ENCODE results near the gene CPA2. TPM values are rescaled to one million over a fixed set of nuclear protein-coding genes. Genes with fewer than 3 reads are reported as not detected.
A peak's percentile ranks its signal among the peaks of the same experiment; 100 is the strongest.

Gene CPA2
- total and polyA plus RNA-seq, 2 donors from 2014 or later = not detected

GRCh38 chr7:130273081-130273932 lies 6.6 kb downstream of the CPA2 start:
- DNase-seq = peak in 4 of 5 donors; percentile 98 to 99 (median 98)

GRCh38 chr7:130273933-130274255 lies 7.2 kb downstream of the CPA2 start:
- DNase-seq (peak in 4 of 5 donors; percentile 38 to 87 (median 72)), FAIRE-seq (no peak)
- peaks cover 0 to 23% (median 2%) of the 10 kb centered on the region in 3 donors for H3K4me1 ChIP-seq (ENCODE audit: control insufficient read depth in 2 of 3, insufficient read depth in 2 of 3, low read depth in 1 of 3, low read length in 3 of 3)
- TF ChIP-seq, protein P1, sequence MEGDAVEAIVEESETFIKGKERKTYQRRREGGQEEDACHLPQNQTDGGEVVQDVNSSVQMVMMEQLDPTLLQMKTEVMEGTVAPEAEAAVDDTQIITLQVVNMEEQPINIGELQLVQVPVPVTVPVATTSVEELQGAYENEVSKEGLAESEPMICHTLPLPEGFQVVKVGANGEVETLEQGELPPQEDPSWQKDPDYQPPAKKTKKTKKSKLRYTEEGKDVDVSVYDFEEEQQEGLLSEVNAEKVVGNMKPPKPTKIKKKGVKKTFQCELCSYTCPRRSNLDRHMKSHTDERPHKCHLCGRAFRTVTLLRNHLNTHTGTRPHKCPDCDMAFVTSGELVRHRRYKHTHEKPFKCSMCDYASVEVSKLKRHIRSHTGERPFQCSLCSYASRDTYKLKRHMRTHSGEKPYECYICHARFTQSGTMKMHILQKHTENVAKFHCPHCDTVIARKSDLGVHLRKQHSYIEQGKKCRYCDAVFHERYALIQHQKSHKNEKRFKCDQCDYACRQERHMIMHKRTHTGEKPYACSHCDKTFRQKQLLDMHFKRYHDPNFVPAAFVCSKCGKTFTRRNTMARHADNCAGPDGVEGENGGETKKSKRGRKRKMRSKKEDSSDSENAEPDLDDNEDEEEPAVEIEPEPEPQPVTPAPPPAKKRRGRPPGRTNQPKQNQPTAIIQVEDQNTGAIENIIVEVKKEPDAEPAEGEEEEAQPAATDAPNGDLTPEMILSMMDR (IDR thresholded peaks at IDR 0.05; ENCODE audit: borderline replicate concordance, extremely low read depth, insufficient read depth) = no peak
- H3K9me3 ChIP-seq (ENCODE audit: control insufficient read depth in 2 of 3, insufficient read depth in 1 of 3, low read length in 3 of 3) = no peaks in the 10 kb centered on the region
- no peaks in the 10 kb centered on the region for H3K36me3 ChIP-seq (ENCODE audit: control insufficient read depth in 2 of 3, insufficient read depth in 3 of 3, low read length in 3 of 3)
- intact Hi-C loops (cut with DNase I) = no loop called here
- H3K27me3 ChIP-seq (ENCODE audit: control insufficient read depth, insufficient read depth, low read length) = no peaks in the 10 kb centered on the region
- H3K9ac ChIP-seq (ENCODE audit: low read length in 3 of 3) = peak overlapping the region in 1 of 3 donors; percentile 34
- H3K4me3 ChIP-seq (ENCODE audit: low read length in 3 of 3) = peak overlapping the region in 1 of 3 donors; percentile 10
- no peak overlapping the region for H3K27ac ChIP-seq (ENCODE audit: low read depth in 2 of 2, low read length in 2 of 2)

More at GRCh38 chr7:130273081-130273932, 6.6 kb downstream of the CPA2 start:
- Histone ChIP-seq H3K9me3 (ENCODE audit: control insufficient read depth in 2 of 3, insufficient read depth in 1 of 3, low read length in 3 of 3) (no peaks in the 10 kb centered on the region), H3K4me1 (ENCODE audit: control insufficient read depth in 2 of 3, insufficient read depth in 2 of 3, low read depth in 1 of 3, low read length in 3 of 3) (peaks cover 0 to 21% (median 2%) of the 10 kb centered on the region in 3 donors), H3K27me3 (ENCODE audit: control insufficient read depth, insufficient read depth, low read length) (no peaks in the 10 kb centered on the region), H3K4me3 (ENCODE audit: low read length in 3 of 3) (peak overlapping the region in 2 of 3 donors; percentile 51 to 54), H3K27ac (ENCODE audit: low read depth in 2 of 2, low read length in 2 of 2) (no peak overlapping the region), H3K36me3 (ENCODE audit: control insufficient read depth in 2 of 3, insufficient read depth in 3 of 3, low read length in 3 of 3) (no peaks in the 10 kb centered on the region), H3K9ac (ENCODE audit: low read length in 3 of 3) (peak overlapping the region in 1 of 3 donors; percentile 59)
- TF ChIP-seq, protein P1 (IDR thresholded peaks at IDR 0.05; ENCODE audit: borderline replicate concordance, extremely low read depth, insufficient read depth) = no peak
- no peak for FAIRE-seq
- intact Hi-C loops (cut with DNase I) = no loop called here

DNA sequence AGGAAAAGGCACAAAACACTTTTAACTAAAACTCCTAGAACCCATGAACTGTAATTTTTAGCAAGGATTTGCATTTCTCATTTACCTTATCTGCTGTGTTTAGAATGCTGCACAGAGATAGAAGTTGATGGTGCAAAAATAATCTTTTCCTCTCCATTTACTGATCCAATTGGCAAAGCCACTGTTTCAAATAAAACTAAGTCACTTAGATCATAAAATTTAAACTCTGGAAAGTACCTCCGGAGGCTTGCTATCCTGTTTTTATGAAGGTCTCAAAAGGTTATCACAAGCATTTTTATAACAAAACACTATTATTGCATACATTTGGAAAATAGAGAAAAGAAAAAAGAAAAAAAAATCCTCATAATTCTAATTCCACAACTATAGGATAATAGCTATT lies 7.6 kb downstream of the CPA2 start:
- no peak for DNase-seq
- H3K36me3 ChIP-seq (ENCODE audit: control insufficient read depth in 2 of 3, insufficient read depth in 3 of 3, low read length in 3 of 3) = no peaks in the 10 kb centered on the region
- H3K9ac ChIP-seq (ENCODE audit: low read length in 3 of 3) = peak overlapping the region in 1 of 3 donors; percentile 34
- FAIRE-seq = no peak
- peaks cover 0 to 23% (median 2%) of the 10 kb centered on the region in 3 donors for H3K4me1 ChIP-seq (ENCODE audit: control insufficient read depth in 2 of 3, insufficient read depth in 2 of 3, low read depth in 1 of 3, low read length in 3 of 3)
- H3K27me3 ChIP-seq (ENCODE audit: control insufficient read depth, insufficient read depth, low read length) = no peaks in the 10 kb centered on the region
- no peaks in the 10 kb centered on the region for H3K9me3 ChIP-seq (ENCODE audit: control insufficient read depth in 2 of 3, insufficient read depth in 1 of 3, low read length in 3 of 3)
- no peak overlapping the region for H3K4me3 ChIP-seq (ENCODE audit: low read length in 3 of 3)
- intact Hi-C loops (cut with DNase I) = no loop called here
- TF ChIP-seq, protein P1 (IDR thresholded peaks at IDR 0.05; ENCODE audit: borderline replicate concordance, extremely low read depth, insufficient read depth) = no peak
- H3K27ac ChIP-seq (ENCODE audit: low read depth in 2 of 2, low read length in 2 of 2) = no peak overlapping the region

Data from kidney (tissue), 14 donors.